Liver (tissue), 9 donors: ENCODE results near the gene IRAK3. TPM values are rescaled to one million over a fixed set of nuclear protein-coding genes. Genes with fewer than 3 reads are reported as not detected.
A peak's percentile ranks its signal among the peaks of the same experiment; 100 is the strongest.

Experiments used
- DNase-seq: peaks from one replicate; pipeline ENCODE4 v3.0.0-alpha.2; 2017; ENCODE audit warnings: low spot score
- H3K27ac ChIP-seq, 2 donors: one replicate each; pipeline ENCODE4 v1.7.0; 2013; ENCODE audit warnings: inconsistent platforms in 2 of 2, low read length in 2 of 2, control low read depth in 1 of 2, low read depth in 1 of 2, mild to moderate bottlenecking in 1 of 2
- H3K27me3 ChIP-seq, 4 donors: one replicate each; pipeline versions ENCODE4 v1.6.1 to v1.7.0; 2013; ENCODE audit warnings: low read length in 3 of 4, inconsistent platforms in 1 of 4, mild to moderate bottlenecking in 1 of 4, moderate library complexity in 1 of 4; ENCODE audit not compliant: control insufficient read depth in 4 of 4, insufficient read depth in 4 of 4
- H3K36me3 ChIP-seq, 4 donors: one replicate each; pipeline versions ENCODE4 v1.6.1 to v1.7.0; 2013; ENCODE audit warnings: low read length in 3 of 4, mild to moderate bottlenecking in 3 of 4, low read depth in 1 of 4, moderate library complexity in 1 of 4; ENCODE audit not compliant: control insufficient read depth in 4 of 4, insufficient read depth in 3 of 4
- H3K4me1 ChIP-seq, 4 donors: one replicate each; pipeline versions ENCODE4 v1.6.1 to v1.7.0; 2013; ENCODE audit warnings: low read length in 3 of 4, mild to moderate bottlenecking in 3 of 4, moderate library complexity in 1 of 4; ENCODE audit not compliant: control insufficient read depth in 4 of 4, insufficient read depth in 4 of 4
- H3K4me3 ChIP-seq, 3 donors: one replicate each; pipeline versions ENCODE4 v1.6.1 to v1.7.0; 2013; ENCODE audit warnings: low read length in 3 of 3, control low read depth in 1 of 3, low read depth in 1 of 3, mild to moderate bottlenecking in 1 of 3
- H3K9ac ChIP-seq, 2 donors: one replicate each; pipeline ENCODE4 v1.7.0; 2013; ENCODE audit warnings: low read length in 2 of 2, mild to moderate bottlenecking in 2 of 2, moderate library complexity in 2 of 2, control low read depth in 1 of 2, low read depth in 1 of 2
- H3K9me3 ChIP-seq, 4 donors: one replicate each; pipeline versions ENCODE4 v1.6.1 to v1.7.0; 2013; ENCODE audit warnings: low read length in 3 of 4; ENCODE audit not compliant: control insufficient read depth in 4 of 4
- EGR1 ChIP-seq, 2 donors: IDR thresholded peaks; 2 replicates each; pipeline ENCODE4 v1.6.1; 2016 to 2018; ENCODE audit warnings: antibody characterized with exemption in 2 of 2, low read depth in 2 of 2
- FOXA1 ChIP-seq: IDR thresholded peaks from 2 replicates; pipeline ENCODE4 v1.6.1; 2016; ENCODE audit warnings: antibody characterized with exemption
- FOXA2 ChIP-seq: IDR thresholded peaks from 2 replicates; pipeline ENCODE4 v1.6.1; 2016; ENCODE audit warnings: antibody characterized with exemption
- GABPA ChIP-seq, 2 donors: IDR thresholded peaks in 1 of 2; conservative IDR thresholded peaks in 1 of 2; 2 replicates each; pipeline ENCODE4 v1.6.1; 2016; ENCODE audit warnings: antibody characterized with exemption in 2 of 2, mild to moderate bottlenecking in 1 of 2, moderate library complexity in 1 of 2
- HNF4A ChIP-seq, 2 donors: conservative IDR thresholded peaks; 2 replicates each; pipeline ENCODE4 v1.6.1; 2016; ENCODE audit warnings: antibody characterized with exemption in 2 of 2, mild to moderate bottlenecking in 2 of 2
- HNF4G ChIP-seq: IDR thresholded peaks from 2 replicates; pipeline ENCODE4 v1.6.1; 2016; ENCODE audit warnings: antibody characterized with exemption
- JUND ChIP-seq, 2 donors: IDR thresholded peaks; 2 replicates each; pipeline ENCODE4 v1.6.1; 2016; ENCODE audit warnings: antibody characterized with exemption in 2 of 2
- NR2F2 ChIP-seq: IDR thresholded peaks from 2 replicates; pipeline ENCODE4 v1.6.1; 2016; ENCODE audit warnings: antibody characterized with exemption
- RAD21 ChIP-seq, 2 donors: IDR thresholded peaks; 2 replicates each; pipeline ENCODE4 v1.6.1; 2016; ENCODE audit warnings: antibody characterized with exemption in 2 of 2, mild to moderate bottlenecking in 2 of 2
- RXRA ChIP-seq, 2 donors: IDR thresholded peaks; 2 replicates each; pipeline ENCODE4 v1.6.1; 2017 to 2018; ENCODE audit warnings: antibody characterized with exemption in 2 of 2, mild to moderate bottlenecking in 1 of 2
- SP1 ChIP-seq: IDR thresholded peaks from 2 replicates; pipeline ENCODE4 v1.6.1; 2018; ENCODE audit warnings: antibody characterized with exemption, mild to moderate bottlenecking
- TAF1 ChIP-seq: conservative IDR thresholded peaks from 2 replicates; pipeline ENCODE4 v1.6.1; 2016; ENCODE audit warnings: antibody characterized with exemption, mild to moderate bottlenecking
- YY1 ChIP-seq: IDR thresholded peaks from 2 replicates; pipeline ENCODE4 v1.6.1; 2016; ENCODE audit warnings: antibody characterized with exemption, mild to moderate bottlenecking
- WGBS: extraction: QIAGEN DNeasy Blood & Tissue Kit; methylation state at CpG from one replicate; pipeline ENCODE4 v1.1.7; 2013; 5-methylcytosine and 5-hydroxymethylcytosine counted together
- polyA plus RNA-seq, 2 donors: library from polyadenylated mRNA; stranded (reverse) in 1 of 2; unstranded in 1 of 2; fragments of 200-250 nt in 1 of 2; fragments of >200 nt in 1 of 2; fragmentation: Nextera tagmentation in 1 of 2; extraction: Ambion mirVana in 1 of 2; gene quantifications; one replicate each; pipeline versions ENCODE4 v1.2.1 to v1.2.3, GENCODE V29; 2013 to 2015
- total RNA-seq, 2 donors: library from RNA; depleted of rRNA; stranded (reverse); fragments of >200 nt; gene quantifications; one replicate each; pipeline ENCODE4 v1.2.3, GENCODE V29; 2014
- TF ChIP-seq, protein P1 (sequence below): fragments of 150-350 bp; IDR thresholded peaks from 2 replicates; pipeline ENCODE4 v1.5.1; 2017; ENCODE audit warnings: improper control_type of control experiment, low read depth, low read length; ENCODE audit not compliant: missing input control
- TF ChIP-seq, protein P2 (sequence below): IDR thresholded peaks from 2 replicates; pipeline ENCODE4 v1.6.1; 2016; ENCODE audit warnings: antibody characterized with exemption
- TF ChIP-seq, protein P3 (sequence below): IDR thresholded peaks from 2 replicates; pipeline ENCODE4 v1.6.1; 2016; ENCODE audit warnings: antibody characterized with exemption
- TF ChIP-seq, protein P4 (sequence below): IDR thresholded peaks from 2 replicates; pipeline ENCODE4 v1.6.1; 2016; ENCODE audit warnings: antibody characterized with exemption
- donor health status: healthy.
- donor health status: healthy.
- donor health status: healthy.
- donor health status: healthy.
- donor health status: healthy.

IRAK3 gene
- total and polyA plus RNA-seq, 4 donors: 1.1 to 8.6 (median 3.5) TPM

DNA sequence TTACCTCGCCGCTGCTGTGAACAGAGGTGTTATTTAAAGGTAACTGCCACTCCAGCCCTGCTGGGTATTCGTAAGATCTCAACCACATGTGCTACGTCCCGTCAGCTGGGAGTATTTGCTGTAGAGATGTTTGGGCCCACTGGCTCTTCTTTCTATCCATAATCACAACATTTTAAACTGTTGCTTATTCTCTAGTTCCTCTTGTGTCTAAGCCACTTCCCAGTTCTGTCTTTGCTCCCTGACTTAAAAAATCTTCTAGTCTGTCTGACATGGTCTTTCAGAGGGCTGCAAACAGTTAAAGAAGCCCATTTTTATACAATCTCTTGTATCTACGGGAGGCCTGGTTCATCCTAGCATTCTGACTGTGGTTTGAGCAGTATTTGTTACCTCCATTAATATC lies 80.1 kb downstream of the IRAK3 start:
- 64% methylated on average over 6 of the region's 6 CpGs for WGBS
- H3K9ac ChIP-seq: no peak overlapping the region
- no peaks in the 10 kb centered on the region for H3K9me3 ChIP-seq
- H3K36me3 ChIP-seq: no peaks in the 10 kb centered on the region
- peaks cover 0 to 3% (median 0%) of the 10 kb centered on the region in 4 donors for H3K4me1 ChIP-seq
- TF ChIP-seq, protein P1, sequence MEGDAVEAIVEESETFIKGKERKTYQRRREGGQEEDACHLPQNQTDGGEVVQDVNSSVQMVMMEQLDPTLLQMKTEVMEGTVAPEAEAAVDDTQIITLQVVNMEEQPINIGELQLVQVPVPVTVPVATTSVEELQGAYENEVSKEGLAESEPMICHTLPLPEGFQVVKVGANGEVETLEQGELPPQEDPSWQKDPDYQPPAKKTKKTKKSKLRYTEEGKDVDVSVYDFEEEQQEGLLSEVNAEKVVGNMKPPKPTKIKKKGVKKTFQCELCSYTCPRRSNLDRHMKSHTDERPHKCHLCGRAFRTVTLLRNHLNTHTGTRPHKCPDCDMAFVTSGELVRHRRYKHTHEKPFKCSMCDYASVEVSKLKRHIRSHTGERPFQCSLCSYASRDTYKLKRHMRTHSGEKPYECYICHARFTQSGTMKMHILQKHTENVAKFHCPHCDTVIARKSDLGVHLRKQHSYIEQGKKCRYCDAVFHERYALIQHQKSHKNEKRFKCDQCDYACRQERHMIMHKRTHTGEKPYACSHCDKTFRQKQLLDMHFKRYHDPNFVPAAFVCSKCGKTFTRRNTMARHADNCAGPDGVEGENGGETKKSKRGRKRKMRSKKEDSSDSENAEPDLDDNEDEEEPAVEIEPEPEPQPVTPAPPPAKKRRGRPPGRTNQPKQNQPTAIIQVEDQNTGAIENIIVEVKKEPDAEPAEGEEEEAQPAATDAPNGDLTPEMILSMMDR: no peak
- TF ChIP-seq YY1: no peak
- no peak for TF ChIP-seq FOXA2
- TF ChIP-seq, protein P2, sequence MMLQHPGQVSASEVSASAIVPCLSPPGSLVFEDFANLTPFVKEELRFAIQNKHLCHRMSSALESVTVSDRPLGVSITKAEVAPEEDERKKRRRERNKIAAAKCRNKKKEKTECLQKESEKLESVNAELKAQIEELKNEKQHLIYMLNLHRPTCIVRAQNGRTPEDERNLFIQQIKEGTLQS: no peak
- TF ChIP-seq SP1: no peak
- no peak for TF ChIP-seq HNF4G
- no peak for TF ChIP-seq NR2F2
- TF ChIP-seq, protein P3, sequence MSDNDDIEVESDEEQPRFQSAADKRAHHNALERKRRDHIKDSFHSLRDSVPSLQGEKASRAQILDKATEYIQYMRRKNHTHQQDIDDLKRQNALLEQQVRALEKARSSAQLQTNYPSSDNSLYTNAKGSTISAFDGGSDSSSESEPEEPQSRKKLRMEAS: no peak
- TF ChIP-seq JUND (IDR thresholded peaks at IDR 0.05): no peak
- no peak for TF ChIP-seq TAF1
- no peak for TF ChIP-seq GABPA (IDR thresholded peaks at IDR 0.05 in 1 of 2, conservative IDR thresholded peaks at IDR 0.05 in 1 of 2)
- TF ChIP-seq, protein P4, sequence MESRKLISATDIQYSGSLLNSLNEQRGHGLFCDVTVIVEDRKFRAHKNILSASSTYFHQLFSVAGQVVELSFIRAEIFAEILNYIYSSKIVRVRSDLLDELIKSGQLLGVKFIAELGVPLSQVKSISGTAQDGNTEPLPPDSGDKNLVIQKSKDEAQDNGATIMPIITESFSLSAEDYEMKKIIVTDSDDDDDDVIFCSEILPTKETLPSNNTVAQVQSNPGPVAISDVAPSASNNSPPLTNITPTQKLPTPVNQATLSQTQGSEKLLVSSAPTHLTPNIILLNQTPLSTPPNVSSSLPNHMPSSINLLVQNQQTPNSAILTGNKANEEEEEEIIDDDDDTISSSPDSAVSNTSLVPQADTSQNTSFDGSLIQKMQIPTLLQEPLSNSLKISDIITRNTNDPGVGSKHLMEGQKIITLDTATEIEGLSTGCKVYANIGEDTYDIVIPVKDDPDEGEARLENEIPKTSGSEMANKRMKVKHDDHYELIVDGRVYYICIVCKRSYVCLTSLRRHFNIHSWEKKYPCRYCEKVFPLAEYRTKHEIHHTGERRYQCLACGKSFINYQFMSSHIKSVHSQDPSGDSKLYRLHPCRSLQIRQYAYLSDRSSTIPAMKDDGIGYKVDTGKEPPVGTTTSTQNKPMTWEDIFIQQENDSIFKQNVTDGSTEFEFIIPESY: no peak
- TF ChIP-seq RXRA (IDR thresholded peaks at IDR 0.05): no peak
- no peak for TF ChIP-seq RAD21 (IDR thresholded peaks at IDR 0.05)
- no peak for TF ChIP-seq EGR1 (IDR thresholded peaks at IDR 0.05; ENCODE audit: low read depth in 2 of 2)
- no peak for TF ChIP-seq HNF4A (conservative IDR thresholded peaks at IDR 0.05)
- H3K27ac ChIP-seq: peak overlapping the region in 1 of 2 donors; percentile 14
- H3K4me3 ChIP-seq: no peak overlapping the region
- DNase-seq: no peak
- H3K27me3 ChIP-seq: no peaks in the 10 kb centered on the region

DNA sequence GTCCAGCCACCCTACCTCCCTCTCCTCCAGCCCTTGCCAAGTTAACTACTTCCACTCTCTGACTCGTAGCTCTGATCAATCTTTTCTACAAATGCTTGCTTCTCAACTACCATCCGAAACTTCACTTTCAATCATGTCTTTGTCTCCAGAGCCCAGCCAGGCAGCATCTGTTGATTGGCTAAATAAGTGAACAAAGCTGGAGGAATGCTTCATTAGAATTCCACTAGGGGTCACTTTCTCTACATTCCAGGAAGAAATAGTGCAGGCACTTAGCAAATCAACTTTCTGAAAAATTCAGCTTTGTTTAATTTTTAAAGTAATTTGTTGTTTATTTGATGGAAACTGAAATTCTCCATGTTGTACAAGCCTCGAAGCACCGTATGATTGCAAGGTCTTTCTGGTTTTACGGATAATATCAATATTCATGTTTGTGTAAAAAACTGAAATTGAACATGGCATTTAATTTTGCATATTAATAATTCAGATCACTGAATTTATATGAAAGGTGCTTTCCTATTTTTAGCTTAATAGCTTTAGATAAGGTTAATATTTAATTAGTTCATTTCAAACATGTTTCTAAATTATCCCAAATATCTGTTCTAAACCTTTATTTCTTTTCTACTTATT lies 80.9 kb downstream of the IRAK3 start:
- TF ChIP-seq, protein P4: no peak
- TF ChIP-seq, protein P1: peak; percentile 62
- TF ChIP-seq SP1 (no peak), RAD21 (IDR thresholded peaks at IDR 0.05) (peak; percentile 82 to 84), FOXA1 (no peak), RXRA (IDR thresholded peaks at IDR 0.05) (no peak)
- Histone ChIP-seq H3K4me1 (peaks cover 0 to 3% (median 0%) of the 10 kb centered on the region in 4 donors), H3K27me3 (no peaks in the 10 kb centered on the region), H3K9me3 (no peaks in the 10 kb centered on the region), H3K9ac (no peak overlapping the region), H3K4me3 (no peak overlapping the region), H3K27ac (no peak overlapping the region), H3K36me3 (no peaks in the 10 kb centered on the region)
- no peak for DNase-seq
- WGBS: 57% methylated on average over 5 of the region's 5 CpGs
